ENCODE results near the gene SMAD6. TPM values are rescaled to one million over a fixed set of nuclear protein-coding genes. Genes with fewer than 3 reads are reported as not detected.
A peak's percentile ranks its signal among the peaks of the same experiment; 100 is the strongest.

Gene SMAD6
- total RNA-seq, 1 donor from 2014 or later = 20.3 TPM

DNA sequence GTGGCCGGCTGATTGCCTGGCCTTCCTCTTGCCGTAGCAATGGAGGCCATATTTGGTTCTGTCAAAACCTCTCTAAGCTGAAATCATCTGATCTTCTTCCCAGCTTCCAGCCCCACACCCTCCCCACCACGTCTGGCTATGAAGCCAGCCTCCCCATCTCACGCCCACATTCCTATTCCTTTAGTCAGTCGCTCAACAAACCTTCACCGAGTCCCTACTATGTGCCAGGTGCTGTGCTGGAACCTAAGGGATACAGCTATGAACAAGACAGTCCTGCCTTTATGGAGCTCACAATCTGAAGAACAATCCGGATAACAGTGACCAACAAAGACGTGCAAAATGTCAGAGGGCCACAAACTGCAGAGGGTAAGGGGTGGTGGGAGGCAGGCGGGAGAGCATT is 31.9 kb upstream of the SMAD6 start:
- Histone ChIP-seq H3K27me3 (ENCODE audit: low read depth) (no peaks in the 10 kb centered on the region), H3K4me1 (no peaks in the 10 kb centered on the region), H3K36me3 (no peaks in the 10 kb centered on the region), H3K9me3 (replicated peaks) (peaks cover 8% of the 10 kb centered on the region), H3K27ac (replicated peaks) (no peak overlapping the region), H3K4me3 (no peak overlapping the region)
- no peak for DNase-seq
- TF ChIP-seq CTCF (IDR thresholded peaks at IDR 0.05; ENCODE audit: borderline replicate concordance) = no peak
- intact Hi-C loops (cut with micrococcal nuclease) = no loop called here

DNA sequence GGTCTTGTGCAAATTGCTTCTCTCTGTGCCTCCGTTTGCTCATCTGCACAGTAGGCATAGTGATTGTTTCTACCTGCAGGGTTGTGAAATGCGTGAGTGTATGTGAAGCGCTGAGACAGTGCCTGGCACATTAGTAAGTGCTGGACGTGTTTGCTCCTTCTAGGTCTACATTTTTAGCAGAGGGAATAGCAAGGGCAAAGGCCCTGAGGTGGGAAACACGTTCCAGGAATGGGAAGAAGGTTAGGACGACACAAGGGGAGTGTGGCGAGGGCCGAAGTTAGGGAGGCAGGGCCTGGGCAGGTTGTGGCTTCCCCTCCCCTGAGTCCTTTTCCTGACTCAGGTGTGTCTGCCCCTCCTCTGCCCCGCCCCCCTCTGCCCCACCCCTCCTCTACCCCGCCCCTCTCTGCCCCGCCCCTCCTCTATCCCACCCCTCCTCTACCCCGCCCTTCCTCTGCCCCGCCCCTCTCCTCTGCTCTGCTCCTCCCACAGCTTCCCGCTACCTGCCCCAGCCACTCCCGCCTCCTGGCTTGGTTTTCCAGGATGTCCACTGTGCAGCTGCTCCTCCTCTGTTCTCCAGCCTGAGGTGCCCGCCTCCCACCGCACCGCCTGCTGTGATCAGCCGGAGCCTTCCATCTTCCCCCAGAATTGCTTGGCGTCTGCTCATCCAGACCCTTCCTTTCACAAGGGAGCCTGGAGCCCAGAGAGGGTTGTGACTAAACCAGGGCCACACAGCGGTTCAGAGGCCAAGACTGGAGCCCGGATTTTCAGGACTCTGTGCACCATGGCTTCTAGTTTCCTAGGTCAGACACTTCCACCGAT is 31.1 kb upstream of the SMAD6 start:
- no peak for DNase-seq
- no peak for TF ChIP-seq CTCF (IDR thresholded peaks at IDR 0.05; ENCODE audit: borderline replicate concordance)
- intact Hi-C loops (cut with micrococcal nuclease) = no loop called here
- Histone ChIP-seq H3K9me3 (replicated peaks) (peaks cover 8% of the 10 kb centered on the region), H3K4me3 (no peak overlapping the region), H3K27me3 (ENCODE audit: low read depth) (no peaks in the 10 kb centered on the region), H3K36me3 (no peaks in the 10 kb centered on the region), H3K27ac (replicated peaks) (no peak overlapping the region), H3K4me1 (no peaks in the 10 kb centered on the region)

DNA sequence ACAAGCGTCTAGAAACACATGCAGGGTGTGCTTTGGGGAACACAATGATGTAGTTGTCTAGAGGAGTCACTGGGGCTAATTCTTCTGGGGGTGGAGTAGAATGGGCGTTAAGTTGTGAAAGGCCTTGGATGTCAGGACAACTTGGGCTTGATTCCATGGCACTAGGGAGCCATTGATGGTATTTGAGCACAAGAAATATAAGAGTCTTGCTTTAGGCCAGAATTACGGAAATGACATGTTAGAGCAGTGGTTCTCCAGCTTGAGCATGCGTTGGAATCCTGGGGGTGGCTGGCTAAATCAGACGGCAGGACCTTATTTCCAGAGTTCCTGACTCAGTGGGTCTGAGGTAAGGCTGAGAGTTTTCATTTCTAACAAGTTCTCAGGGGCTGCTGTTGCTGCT is 29.2 kb upstream of the SMAD6 start:
- TF ChIP-seq CTCF (IDR thresholded peaks at IDR 0.05; ENCODE audit: borderline replicate concordance) = no peak
- H3K4me1 ChIP-seq = peaks cover 5% of the 10 kb centered on the region
- no peak overlapping the region for H3K4me3 ChIP-seq
- peaks cover 2% of the 10 kb centered on the region for H3K9me3 ChIP-seq (replicated peaks)
- no peak for DNase-seq
- H3K27me3 ChIP-seq (ENCODE audit: low read depth) = no peaks in the 10 kb centered on the region
- no peaks in the 10 kb centered on the region for H3K36me3 ChIP-seq
- H3K27ac ChIP-seq (replicated peaks) = no peak overlapping the region
- intact Hi-C loops (cut with micrococcal nuclease) = no loop called here

- no peak overlapping the region for H3K27ac ChIP-seq (replicated peaks)
- H3K9me3 ChIP-seq (replicated peaks) = no peaks in the 10 kb centered on the region
- peaks cover 13% of the 10 kb centered on the region for H3K4me1 ChIP-seq
- intact Hi-C loops (cut with micrococcal nuclease) = no loop called here
- DNase-seq = peak; percentile 29
- no peak for TF ChIP-seq CTCF (IDR thresholded peaks at IDR 0.05; ENCODE audit: borderline replicate concordance)
- H3K36me3 ChIP-seq = no peaks in the 10 kb centered on the region
- H3K27me3 ChIP-seq (ENCODE audit: low read depth) = no peaks in the 10 kb centered on the region
- no peak overlapping the region for H3K4me3 ChIP-seq
Observed at GRCh38 chr15:66673410-66674322, 28.4 kb upstream of the SMAD6 start.

- Histone ChIP-seq H3K36me3 (no peaks in the 10 kb centered on the region), H3K27ac (replicated peaks) (no peak overlapping the region), H3K4me3 (no peak overlapping the region), H3K27me3 (ENCODE audit: low read depth) (no peaks in the 10 kb centered on the region), H3K4me1 (peaks cover 24% of the 10 kb centered on the region), H3K9me3 (replicated peaks) (no peaks in the 10 kb centered on the region)
- intact Hi-C loops (cut with micrococcal nuclease) = no loop called here
- TF ChIP-seq CTCF (IDR thresholded peaks at IDR 0.05; ENCODE audit: borderline replicate concordance) = no peak
- DNase-seq = no peak
Observed at GRCh38 chr15:66674756-66675155, 27.3 kb upstream of the SMAD6 start.
